Mesenchymal stem cell (in vitro differentiated cells and primary cell): ENCODE data around the gene DPCD.

Experiments used
- DNase-seq: peaks from one replicate; pipeline ENCODE4 v3.0.0-alpha.2; 2013
- H2AFZ ChIP-seq: one replicate; pipeline ENCODE4 v1.6.1; 2013; ENCODE audit warnings: low read depth, mild to moderate bottlenecking, control low read depth, inconsistent platforms, low read length, moderate library complexity
- H2AK5ac ChIP-seq: 2 replicates; pipeline ENCODE4 v1.6.1; 2013; ENCODE audit warnings: low read length, moderate library complexity, mild to moderate bottlenecking, inconsistent platforms; ENCODE audit not compliant: severe bottlenecking
- H2BK120ac ChIP-seq: one replicate; pipeline ENCODE4 v1.6.1; 2013; ENCODE audit warnings: low read depth, mild to moderate bottlenecking, inconsistent platforms, low read length, moderate library complexity
- H2BK12ac ChIP-seq, 2 experiments: one replicate each; pipeline ENCODE4 v1.6.1; 2013; ENCODE audit warnings: inconsistent platforms in 2 of 2, low read length in 2 of 2, mild to moderate bottlenecking in 2 of 2, moderate library complexity in 2 of 2, control low read depth in 1 of 2
- H2BK15ac ChIP-seq: one replicate; pipeline ENCODE4 v1.6.1; 2013; ENCODE audit warnings: mild to moderate bottlenecking, low read depth, inconsistent platforms; ENCODE audit not compliant: poor library complexity, severe bottlenecking
- H2BK5ac ChIP-seq: 2 replicates; pipeline ENCODE4 v1.6.1; 2013; ENCODE audit warnings: low read depth, mild to moderate bottlenecking, low read length, control low read depth, inconsistent platforms; ENCODE audit not compliant: poor library complexity, severe bottlenecking
- H3K14ac ChIP-seq, 2 experiments: one replicate each; pipeline ENCODE4 v1.6.1; 2013; ENCODE audit warnings: inconsistent platforms in 2 of 2, low read length in 2 of 2, control low read depth in 1 of 2, mild to moderate bottlenecking in 1 of 2, moderate library complexity in 1 of 2
- H3K18ac ChIP-seq, 2 experiments: one replicate each; pipeline ENCODE4 v1.6.1; 2013; ENCODE audit warnings: inconsistent platforms in 2 of 2, low read length in 2 of 2, control low read depth in 1 of 2, low read depth in 1 of 2, mild to moderate bottlenecking in 1 of 2
- H3K23ac ChIP-seq, 2 experiments: one replicate each; pipeline ENCODE4 v1.6.1; 2013; ENCODE audit warnings: inconsistent platforms in 2 of 2, low read length in 2 of 2, mild to moderate bottlenecking in 2 of 2, moderate library complexity in 2 of 2, control low read depth in 1 of 2
- H3K27ac ChIP-seq: 2 replicates; pipeline ENCODE4 v1.5.1; 2013; ENCODE audit warnings: mild to moderate bottlenecking, moderate library complexity, low read length, control low read depth, inconsistent platforms; ENCODE audit not compliant: poor library complexity, severe bottlenecking
- H3K27me3 ChIP-seq, 2 experiments: 2 replicates each; pipeline versions ENCODE4 v1.6.1 to v1.7.0; 2013; ENCODE audit warnings: low read length in 2 of 2, mild to moderate bottlenecking in 2 of 2, moderate library complexity in 2 of 2, control low read depth in 1 of 2, inconsistent platforms in 1 of 2; ENCODE audit not compliant: control insufficient read depth in 1 of 2, insufficient read depth in 1 of 2
- H3K36me3 ChIP-seq, 2 experiments: 2 replicates each; pipeline versions ENCODE4 v1.6.1 to v1.7.0; 2013; ENCODE audit warnings: low read length in 2 of 2, control low read depth in 1 of 2, inconsistent platforms in 1 of 2, low read depth in 1 of 2, mild to moderate bottlenecking in 1 of 2; ENCODE audit not compliant: insufficient read depth in 2 of 2, control insufficient read depth in 1 of 2
- H3K4ac ChIP-seq, 2 experiments: one replicate each; pipeline ENCODE4 v1.6.1; 2013; ENCODE audit warnings: inconsistent platforms in 2 of 2, low read length in 2 of 2, mild to moderate bottlenecking in 2 of 2, moderate library complexity in 2 of 2, control low read depth in 1 of 2, low read depth in 1 of 2
- H3K4me1 ChIP-seq: 2 replicates; pipeline ENCODE4 v1.6.1; 2013; ENCODE audit warnings: low read depth, low read length, control low read depth; ENCODE audit not compliant: control insufficient read depth, insufficient read depth
- H3K4me2 ChIP-seq: 2 replicates; pipeline ENCODE4 v1.6.1; 2013; ENCODE audit warnings: low read length, mild to moderate bottlenecking, inconsistent platforms; ENCODE audit not compliant: poor library complexity, severe bottlenecking
- H3K4me3 ChIP-seq, 2 experiments: 2 replicates each; pipeline versions ENCODE4 v1.5.1 to v1.7.0; 2013; ENCODE audit warnings: low read length in 2 of 2, mild to moderate bottlenecking in 2 of 2, control low read depth in 1 of 2, low read depth in 1 of 2; ENCODE audit not compliant: insufficient read depth in 1 of 2
- H3K79me1 ChIP-seq: replicated peaks from 2 replicates; pipeline ENCODE4 v1.6.1; 2013; ENCODE audit warnings: mild to moderate bottlenecking, control low read depth, low read length, inconsistent platforms; ENCODE audit not compliant: poor library complexity, severe bottlenecking
- H3K9ac ChIP-seq: 2 replicates; pipeline ENCODE4 v1.7.0; 2013; ENCODE audit warnings: mild to moderate bottlenecking, low read length, moderate library complexity
- H3K9me3 ChIP-seq: 2 replicates; pipeline ENCODE4 v1.7.0; 2013; ENCODE audit warnings: mild to moderate bottlenecking, low read length; ENCODE audit not compliant: control insufficient read depth
- H4K8ac ChIP-seq: one replicate; pipeline ENCODE4 v1.6.1; 2013; ENCODE audit warnings: inconsistent platforms, mild to moderate bottlenecking, low read length, moderate library complexity
- H4K91ac ChIP-seq: one replicate; pipeline ENCODE4 v1.6.1; 2013; ENCODE audit warnings: mild to moderate bottlenecking, low read length, inconsistent platforms
- WGBS: methylation state at CpG from one replicate; pipeline ENCODE4 v1.1.7; 2013; ENCODE audit warnings: mixed read lengths; 5-methylcytosine and 5-hydroxymethylcytosine counted together

Gene DPCD

DNA sequence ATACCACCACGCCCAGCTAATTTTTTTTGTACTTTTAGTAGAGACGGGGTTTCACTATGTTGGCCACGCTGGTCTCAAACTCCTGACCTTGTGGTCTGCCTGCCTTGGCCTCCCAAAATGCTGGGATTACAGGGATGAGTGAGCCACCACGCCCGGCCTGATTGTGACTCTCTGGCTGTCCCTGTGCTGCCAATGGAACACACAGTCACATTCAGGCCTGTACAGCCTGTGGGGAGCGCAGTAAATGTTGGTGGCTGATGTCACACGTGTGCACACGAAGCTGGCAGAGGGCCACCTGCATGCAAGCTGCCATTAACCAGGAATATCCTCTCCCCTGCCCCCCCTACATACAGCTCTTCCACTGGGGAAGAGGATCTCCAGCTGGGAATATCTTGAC, 22.2 kb upstream of the DPCD start:
- Histone ChIP-seq H3K23ac (peak overlapping the region in 1 of 2 experiments; percentile 91), H2BK120ac (no peak overlapping the region), H2BK5ac (no peak overlapping the region), H4K8ac (no peak overlapping the region), H3K4ac (no peak overlapping the region), H2AK5ac (no peak overlapping the region), H3K9me3 (no peaks in the 10 kb centered on the region), H4K91ac (no peak overlapping the region), H3K27ac (no peak overlapping the region), H3K18ac (no peak overlapping the region), H3K14ac (no peak overlapping the region), H2AFZ (no peak overlapping the region), H3K36me3 (no peaks in the 10 kb centered on the region), H3K9ac (no peak overlapping the region), H3K4me1 (peaks cover 25% of the 10 kb centered on the region), H3K79me1 (no peaks in the 10 kb centered on the region), H2BK15ac (no peak overlapping the region), H2BK12ac (no peak overlapping the region), H3K4me2 (no peak overlapping the region), H3K27me3 (peaks cover 73 to 88% of the 10 kb centered on the region in 2 experiments), H3K4me3 (peak overlapping the region in 1 of 2 experiments; percentile 55)
- no peak for DNase-seq
- WGBS = 88% methylated on average over 6 of the region's 8 CpGs

DNA sequence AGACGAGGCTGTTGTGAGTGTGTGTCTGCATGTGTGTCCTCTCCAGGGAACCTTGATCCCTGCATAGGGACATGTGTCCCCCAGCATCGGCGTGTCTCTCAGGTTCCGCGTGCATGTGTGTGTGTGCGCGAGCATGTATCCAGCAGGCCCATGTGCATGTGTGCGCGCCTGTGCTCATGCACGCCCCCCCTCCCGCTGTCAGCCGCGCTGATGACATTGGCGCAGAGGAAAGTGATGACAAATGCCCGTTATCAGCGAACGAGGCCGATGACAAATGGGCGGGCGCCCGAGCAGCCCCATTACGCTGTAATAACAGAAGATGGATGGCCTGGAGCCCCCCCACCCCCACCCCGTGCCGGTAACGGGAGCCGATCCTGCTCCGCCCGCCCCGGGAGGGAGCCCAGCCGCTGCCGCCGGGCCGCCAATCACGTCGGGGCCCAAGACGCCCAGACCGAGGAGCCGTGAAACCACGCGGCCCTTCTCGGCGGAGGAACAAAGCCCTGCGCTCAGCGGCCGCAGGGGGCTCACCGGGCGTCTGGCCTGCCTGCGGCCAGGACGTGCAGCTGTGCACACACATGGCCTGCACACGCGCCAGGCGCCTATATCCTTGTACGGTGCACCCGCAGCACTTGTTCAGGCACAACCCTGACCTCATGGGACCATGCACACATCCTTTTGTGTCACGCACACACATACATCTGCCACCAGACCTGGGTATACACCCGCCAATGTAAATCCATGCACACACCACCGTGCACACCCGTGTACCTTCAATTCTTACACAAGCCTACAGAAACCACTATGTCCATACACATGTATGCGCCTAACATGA, 21.6 kb upstream of the DPCD start:
- Histone ChIP-seq H3K79me1 (no peaks in the 10 kb centered on the region), H3K4me3 (peak overlapping the region in 1 of 2 experiments; percentile 55), H4K8ac (no peak overlapping the region), H3K9me3 (no peaks in the 10 kb centered on the region), H2BK12ac (no peak overlapping the region), H3K36me3 (no peaks in the 10 kb centered on the region), H3K18ac (no peak overlapping the region), H3K4me1 (peaks cover 28% of the 10 kb centered on the region), H2BK15ac (no peak overlapping the region), H3K14ac (peak overlapping the region in 1 of 2 experiments; percentile 71), H3K4ac (no peak overlapping the region), H4K91ac (no peak overlapping the region), H3K9ac (no peak overlapping the region), H3K27me3 (peaks cover 74 to 90% of the 10 kb centered on the region in 2 experiments), H3K27ac (no peak overlapping the region), H2AK5ac (no peak overlapping the region), H3K23ac (peak overlapping the region in 1 of 2 experiments; percentile 91), H2BK120ac (no peak overlapping the region), H2AFZ (no peak overlapping the region), H2BK5ac (no peak overlapping the region), H3K4me2 (no peak overlapping the region)
- 24% methylated on average over 52 of the region's 59 CpGs for WGBS
- peak; percentile 29 for DNase-seq

GRCh38 chr10:101567165-101568006, 20.7 kb upstream of the DPCD start:
- Histone ChIP-seq H2BK120ac (no peak overlapping the region), H3K23ac (no peak overlapping the region), H2BK5ac (no peak overlapping the region), H3K4me2 (no peak overlapping the region), H3K36me3 (no peaks in the 10 kb centered on the region), H3K9ac (no peak overlapping the region), H3K9me3 (no peaks in the 10 kb centered on the region), H2AK5ac (no peak overlapping the region), H3K14ac (no peak overlapping the region), H2BK15ac (no peak overlapping the region), H4K8ac (no peak overlapping the region), H2AFZ (no peak overlapping the region), H3K4me1 (peaks cover 28% of the 10 kb centered on the region), H3K79me1 (no peaks in the 10 kb centered on the region), H2BK12ac (no peak overlapping the region), H4K91ac (no peak overlapping the region), H3K27ac (no peak overlapping the region), H3K18ac (no peak overlapping the region), H3K4ac (no peak overlapping the region), H3K4me3 (no peak overlapping the region), H3K27me3 (peaks cover 70 to 82% of the 10 kb centered on the region in 2 experiments)
- no peak for DNase-seq
- 84% methylated on average over 6 of the region's 7 CpGs for WGBS
